ENCODE results near the gene CPLANE2. TPM values are rescaled to one million over a fixed set of nuclear protein-coding genes. Genes with fewer than 3 reads are reported as not detected.
"Not testable (repeated sequence)": the region's sequence is repeated elsewhere in the genome, so short reads cannot be mapped to it uniquely, and the experiment has no call there.

The CPLANE2 gene
- polyA plus RNA-seq, 1 donor from 2014 or later, result 2.2 TPM

- H3K36me3 Mint-ChIP-seq, result peaks cover 4% of the 10 kb centered on the region
- H3K27ac Mint-ChIP-seq, result peak overlapping the region in 1 of 3 donors; percentile 35
- H3K4me1 Mint-ChIP-seq, result peaks cover 0 to 6% (median under 1%) of the 10 kb centered on the region in 3 donors
These were observed 17.4 kb upstream of the CPLANE2 start for GRCh38 chr1:16254263-16254928.

GRCh38 chr1:16253332-16253922 is 16.4 kb upstream of the CPLANE2 start:
- Mint-ChIP-seq H3K4me3 (no peak overlapping the region), H3K9me3 (no peaks in the 10 kb centered on the region), H3K36me3 (peaks cover 4% of the 10 kb centered on the region), H3K27ac (no peak overlapping the region), H3K4me1 (peaks cover 3 to 16% (median 10%) of the 10 kb centered on the region in 3 donors), H3K27me3 (no peaks in the 10 kb centered on the region)

More at GRCh38 chr1:16254263-16254928, 17.4 kb upstream of the CPLANE2 start:
- Mint-ChIP-seq H3K4me3 (no peak overlapping the region), H3K9me3 (no peaks in the 10 kb centered on the region), H3K27me3 (no peaks in the 10 kb centered on the region)

- Mint-ChIP-seq H3K36me3 (peaks cover 4% of the 10 kb centered on the region), H3K4me1 (peaks cover 3 to 16% (median 10%) of the 10 kb centered on the region in 3 donors), H3K9me3 (no peaks in the 10 kb centered on the region), H3K27ac (no peak overlapping the region), H3K4me3 (no peak overlapping the region), H3K27me3 (no peaks in the 10 kb centered on the region)
These were observed 15.9 kb upstream of the CPLANE2 start for GRCh38 chr1:16252912-16253311.

GRCh38 chr1:16251381-16251780 is 14.4 kb upstream of the CPLANE2 start:
- H3K4me1 Mint-ChIP-seq, result peaks cover 5 to 16% (median 10%) of the 10 kb centered on the region in 3 donors
- no peaks in the 10 kb centered on the region for H3K27me3 Mint-ChIP-seq
- H3K9me3 Mint-ChIP-seq, result no peaks in the 10 kb centered on the region
- no peak overlapping the region for H3K27ac Mint-ChIP-seq
- H3K36me3 Mint-ChIP-seq, result peaks cover 4% of the 10 kb centered on the region
- no peak overlapping the region for H3K4me3 Mint-ChIP-seq

GRCh38 chr1:16250524-16251251 is 13.7 kb upstream of the CPLANE2 start:
- Mint-ChIP-seq H3K9me3 (no peaks in the 10 kb centered on the region), H3K27me3 (no peaks in the 10 kb centered on the region), H3K36me3 (peaks cover 4% of the 10 kb centered on the region), H3K4me1 (peaks cover 5 to 16% (median 10%) of the 10 kb centered on the region in 3 donors), H3K27ac (no peak overlapping the region), H3K4me3 (no peak overlapping the region)

- H3K9me3 Mint-ChIP-seq, result no peaks in the 10 kb centered on the region
- no peak overlapping the region for H3K4me3 Mint-ChIP-seq
- H3K27me3 Mint-ChIP-seq, result no peaks in the 10 kb centered on the region
- peaks cover 8 to 16% (median 10%) of the 10 kb centered on the region in 3 donors for H3K4me1 Mint-ChIP-seq
- H3K36me3 Mint-ChIP-seq, result peaks cover 4% of the 10 kb centered on the region
- H3K27ac Mint-ChIP-seq, result peak overlapping the region in 2 of 3 donors; percentile 53 to 80
These were observed 12.7 kb upstream of the CPLANE2 start for GRCh38 chr1:16249596-16250241.

GRCh38 chr1:16248603-16249516 is 11.9 kb upstream of the CPLANE2 start:
- Mint-ChIP-seq H3K27ac (peak overlapping the region; percentile 1 to 80 (median 16)), H3K4me1 (peaks cover 13 to 21% (median 16%) of the 10 kb centered on the region in 3 donors), H3K9me3 (no peaks in the 10 kb centered on the region), H3K4me3 (no peak overlapping the region), H3K36me3 (peaks cover 2% of the 10 kb centered on the region), H3K27me3 (no peaks in the 10 kb centered on the region)

- no peak overlapping the region for H3K4me3 Mint-ChIP-seq
- no peak overlapping the region for H3K27ac Mint-ChIP-seq
- no peaks in the 10 kb centered on the region for H3K9me3 Mint-ChIP-seq
- H3K36me3 Mint-ChIP-seq, result peaks cover 2% of the 10 kb centered on the region
- H3K4me1 Mint-ChIP-seq, result peaks cover 13 to 21% (median 16%) of the 10 kb centered on the region in 3 donors
- no peaks in the 10 kb centered on the region for H3K27me3 Mint-ChIP-seq
These were observed 11.0 kb upstream of the CPLANE2 start for GRCh38 chr1:16248007-16248436.

- H3K27ac Mint-ChIP-seq, result no peak overlapping the region
- no peaks in the 10 kb centered on the region for H3K36me3 Mint-ChIP-seq
- no peak overlapping the region for H3K4me3 Mint-ChIP-seq
- H3K9me3 Mint-ChIP-seq, result no peaks in the 10 kb centered on the region
- no peaks in the 10 kb centered on the region for H3K27me3 Mint-ChIP-seq
- H3K4me1 Mint-ChIP-seq, result peaks cover 13 to 21% (median 16%) of the 10 kb centered on the region in 3 donors
These were observed 10.5 kb upstream of the CPLANE2 start for GRCh38 chr1:16247441-16247840.

GRCh38 chr1:16246961-16247360 is 10.0 kb upstream of the CPLANE2 start:
- Mint-ChIP-seq H3K4me1 (peaks cover 13 to 21% (median 16%) of the 10 kb centered on the region in 3 donors), H3K27me3 (no peaks in the 10 kb centered on the region), H3K4me3 (peak overlapping the region in 1 of 4 donors; percentile 16), H3K27ac (no peak overlapping the region), H3K9me3 (no peaks in the 10 kb centered on the region), H3K36me3 (no peaks in the 10 kb centered on the region)

- H3K4me3 Mint-ChIP-seq, H3K27ac Mint-ChIP-seq, H3K27me3 Mint-ChIP-seq, H3K9me3 Mint-ChIP-seq, H3K36me3 Mint-ChIP-seq: not testable (repeated sequence)
- peaks cover 13 to 21% (median 16%) of the 10 kb centered on the region in 3 donors for H3K4me1 Mint-ChIP-seq
These were observed 9.3 kb upstream of the CPLANE2 start for GRCh38 chr1:16246239-16246638.

GRCh38 chr1:16245476-16246196 is 8.7 kb upstream of the CPLANE2 start:
- Mint-ChIP-seq H3K4me3 (no peak overlapping the region), H3K36me3 (no peaks in the 10 kb centered on the region), H3K9me3 (no peaks in the 10 kb centered on the region), H3K27ac (peak overlapping the region in 1 of 3 donors; percentile 94), H3K4me1 (peaks cover 13 to 21% (median 16%) of the 10 kb centered on the region in 3 donors), H3K27me3 (no peaks in the 10 kb centered on the region)

- H3K9me3 Mint-ChIP-seq, result no peaks in the 10 kb centered on the region
- H3K27ac Mint-ChIP-seq, result peak overlapping the region in 2 of 3 donors; percentile 82 to 94
- H3K36me3 Mint-ChIP-seq, result no peaks in the 10 kb centered on the region
- H3K27me3 Mint-ChIP-seq, result no peaks in the 10 kb centered on the region
- H3K4me1 Mint-ChIP-seq, result peaks cover 13 to 18% (median 16%) of the 10 kb centered on the region in 3 donors
- H3K4me3 Mint-ChIP-seq, result peak overlapping the region in 1 of 4 donors; percentile 32
These were observed 7.8 kb upstream of the CPLANE2 start for GRCh38 chr1:16244650-16245285.
